ENCODE results near the gene RABL3. TPM values are rescaled to one million over a fixed set of nuclear protein-coding genes. Genes with fewer than 3 reads are reported as not detected.

Gene RABL3
- total RNA-seq, 1 experiment from 2014 or later, result 13.9 TPM

DNA sequence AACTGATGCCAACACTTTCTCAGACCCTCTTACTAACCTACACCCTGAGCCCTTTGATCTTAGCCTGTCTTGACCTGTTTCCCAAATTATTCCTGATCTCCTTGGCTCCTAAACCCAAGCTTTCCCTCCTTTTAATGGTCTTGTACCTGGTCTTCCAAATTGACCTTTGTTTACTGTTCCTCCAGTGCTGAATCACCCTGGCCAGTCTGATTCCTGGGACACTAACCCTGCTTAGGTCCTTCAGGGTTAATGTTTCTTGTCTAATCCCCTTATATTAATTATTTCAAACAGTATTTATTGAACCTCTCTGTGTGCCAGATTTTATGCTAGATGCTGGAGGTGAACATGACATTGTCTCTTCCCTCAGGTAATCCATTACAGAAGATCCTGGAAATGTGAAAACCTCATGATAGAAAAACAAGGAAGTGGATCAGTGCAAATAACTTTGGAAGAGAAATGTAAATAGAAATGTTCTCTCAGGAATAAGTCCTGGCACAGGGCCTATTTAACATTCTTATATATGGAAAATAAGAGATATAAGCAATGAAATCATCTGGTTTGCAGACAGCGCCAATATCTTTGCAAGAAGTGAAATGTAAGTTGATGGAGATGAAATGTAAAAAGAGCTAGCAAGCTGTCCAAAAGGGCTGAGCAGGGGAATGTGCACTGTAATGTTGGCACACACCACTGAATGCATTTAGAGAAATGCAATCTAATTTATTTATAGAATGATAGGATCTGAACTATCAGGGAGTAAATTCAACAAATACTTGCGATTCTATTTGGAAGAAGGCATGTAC is 81.0 kb downstream of the RABL3 start:
- Mint-ChIP-seq H3K4me3 (ENCODE audit: unreplicated experiment) (no peak overlapping the region), H3K36me3 (ENCODE audit: insufficient read depth, unreplicated experiment) (peaks cover 16% of the 10 kb centered on the region), H3K4me1 (ENCODE audit: low read depth, unreplicated experiment) (no peaks in the 10 kb centered on the region), H3K27ac (ENCODE audit: unreplicated experiment) (no peak overlapping the region), H3K9me3 (ENCODE audit: unreplicated experiment) (no peaks in the 10 kb centered on the region), H3K27me3 (ENCODE audit: insufficient read depth, unreplicated experiment) (no peaks in the 10 kb centered on the region)
- no peaks in the 10 kb centered on the region for H3K27me3 ChIP-seq (replicated peaks; ENCODE audit: control insufficient read depth, insufficient read depth, low read length)
- TF ChIP-seq, protein P1, sequence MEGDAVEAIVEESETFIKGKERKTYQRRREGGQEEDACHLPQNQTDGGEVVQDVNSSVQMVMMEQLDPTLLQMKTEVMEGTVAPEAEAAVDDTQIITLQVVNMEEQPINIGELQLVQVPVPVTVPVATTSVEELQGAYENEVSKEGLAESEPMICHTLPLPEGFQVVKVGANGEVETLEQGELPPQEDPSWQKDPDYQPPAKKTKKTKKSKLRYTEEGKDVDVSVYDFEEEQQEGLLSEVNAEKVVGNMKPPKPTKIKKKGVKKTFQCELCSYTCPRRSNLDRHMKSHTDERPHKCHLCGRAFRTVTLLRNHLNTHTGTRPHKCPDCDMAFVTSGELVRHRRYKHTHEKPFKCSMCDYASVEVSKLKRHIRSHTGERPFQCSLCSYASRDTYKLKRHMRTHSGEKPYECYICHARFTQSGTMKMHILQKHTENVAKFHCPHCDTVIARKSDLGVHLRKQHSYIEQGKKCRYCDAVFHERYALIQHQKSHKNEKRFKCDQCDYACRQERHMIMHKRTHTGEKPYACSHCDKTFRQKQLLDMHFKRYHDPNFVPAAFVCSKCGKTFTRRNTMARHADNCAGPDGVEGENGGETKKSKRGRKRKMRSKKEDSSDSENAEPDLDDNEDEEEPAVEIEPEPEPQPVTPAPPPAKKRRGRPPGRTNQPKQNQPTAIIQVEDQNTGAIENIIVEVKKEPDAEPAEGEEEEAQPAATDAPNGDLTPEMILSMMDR (IDR thresholded peaks at IDR 0.05; ENCODE audit: insufficient read depth in 1 of 2, low read depth in 1 of 2, low read length in 1 of 2, severe bottlenecking in 1 of 2, unreplicated experiment in 1 of 2), result no peak
- POLR2A ChIA-PET, result no interaction called here
- no peaks in the 10 kb centered on the region; the same call in none of the 2 replicates for H3K36me3 ChIP-seq (ENCODE audit: control insufficient read depth, insufficient read depth, low read length)
- no TSS peak for BruUV-seq (replicated peaks)
- no peak overlapping the region for H3K4me3 ChIP-seq (ENCODE audit: low read depth, low read length)
- H3K4me1 ChIP-seq, result no peaks in the 10 kb centered on the region
- CTCF ChIA-PET, result no interaction called here
- intact Hi-C loops (cut with micrococcal nuclease; ENCODE audit: unreplicated experiment), result no loop called here
- DNase-seq, result no peak
- H3K9me3 ChIP-seq, result no peaks in the 10 kb centered on the region

DNA sequence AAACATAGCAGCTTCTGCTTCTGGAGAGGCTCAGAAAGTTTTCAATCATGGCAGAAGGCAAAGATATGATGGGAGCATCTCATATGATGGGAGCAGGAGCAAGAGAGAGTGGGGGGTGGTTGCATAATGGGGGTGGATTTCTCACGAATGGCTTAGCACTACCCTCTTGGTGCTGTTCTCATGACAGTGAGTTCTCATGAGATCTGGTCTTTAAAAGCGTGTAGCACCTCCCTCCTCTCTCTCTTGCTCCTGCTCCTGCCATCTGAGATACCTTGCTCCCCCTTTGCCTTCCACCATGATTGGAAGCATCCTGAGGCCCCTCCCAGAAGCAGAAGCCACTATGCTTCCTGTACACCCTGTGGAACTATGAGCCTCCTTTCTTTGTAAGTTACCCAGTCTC is 82.5 kb downstream of the RABL3 start:
- Histone ChIP-seq H3K27me3 (replicated peaks; ENCODE audit: control insufficient read depth, insufficient read depth, low read length) (no peaks in the 10 kb centered on the region), H3K4me3 (ENCODE audit: low read depth, low read length) (no peak overlapping the region), H3K9me3 (no peaks in the 10 kb centered on the region), H3K36me3 (ENCODE audit: control insufficient read depth, insufficient read depth, low read length) (no peaks in the 10 kb centered on the region; the same call in 1 of the 2 replicates), H3K4me1 (no peaks in the 10 kb centered on the region)
- TF ChIP-seq, protein P1 (IDR thresholded peaks at IDR 0.05; ENCODE audit: insufficient read depth in 1 of 2, low read depth in 1 of 2, low read length in 1 of 2, severe bottlenecking in 1 of 2, unreplicated experiment in 1 of 2), result no peak
- intact Hi-C loops (cut with micrococcal nuclease; ENCODE audit: unreplicated experiment), result no loop called here
- Mint-ChIP-seq H3K9me3 (ENCODE audit: unreplicated experiment) (no peaks in the 10 kb centered on the region), H3K36me3 (ENCODE audit: insufficient read depth, unreplicated experiment) (peaks cover 16% of the 10 kb centered on the region), H3K4me1 (ENCODE audit: low read depth, unreplicated experiment) (no peaks in the 10 kb centered on the region), H3K27ac (ENCODE audit: unreplicated experiment) (no peak overlapping the region), H3K27me3 (ENCODE audit: insufficient read depth, unreplicated experiment) (no peaks in the 10 kb centered on the region), H3K4me3 (ENCODE audit: unreplicated experiment) (no peak overlapping the region)
- no TSS peak for BruUV-seq (replicated peaks)
- no peak for DNase-seq
- ChIA-PET CTCF (no interaction called here), POLR2A (no interaction called here)

DNA sequence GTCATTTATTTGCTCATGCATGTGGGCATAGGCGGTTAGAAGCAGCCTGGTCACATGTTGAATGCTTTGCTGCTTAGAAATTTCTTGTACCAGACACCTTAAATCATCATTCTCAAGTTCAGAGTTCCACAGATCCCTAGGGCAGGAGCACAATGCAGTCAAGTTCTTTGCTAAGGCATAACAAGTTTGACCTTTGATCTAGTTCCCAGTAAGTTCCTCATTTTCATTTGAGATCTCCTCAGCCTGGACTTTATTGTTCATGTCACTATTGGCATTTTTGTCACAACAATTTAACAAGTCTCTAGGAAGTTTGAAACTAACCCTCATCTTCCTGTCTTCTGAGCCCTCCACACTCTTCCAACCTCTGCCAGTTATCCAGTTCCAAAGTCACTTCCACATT is 83.0 kb downstream of the RABL3 start:
- H3K4me1 ChIP-seq, result no peaks in the 10 kb centered on the region
- no peaks in the 10 kb centered on the region for H3K27me3 ChIP-seq (replicated peaks; ENCODE audit: control insufficient read depth, insufficient read depth, low read length)
- H3K36me3 Mint-ChIP-seq (ENCODE audit: insufficient read depth, unreplicated experiment), result peaks cover 19% of the 10 kb centered on the region
- TF ChIP-seq, protein P1 (IDR thresholded peaks at IDR 0.05; ENCODE audit: insufficient read depth in 1 of 2, low read depth in 1 of 2, low read length in 1 of 2, severe bottlenecking in 1 of 2, unreplicated experiment in 1 of 2), result no peak
- CTCF ChIA-PET, result no interaction called here
- H3K27me3 Mint-ChIP-seq (ENCODE audit: insufficient read depth, unreplicated experiment), result no peaks in the 10 kb centered on the region
- no peak overlapping the region for H3K4me3 ChIP-seq (ENCODE audit: low read depth, low read length)
- POLR2A ChIA-PET, result no interaction called here
- H3K36me3 ChIP-seq (ENCODE audit: control insufficient read depth, insufficient read depth, low read length), result no peaks in the 10 kb centered on the region; the same call in 1 of the 2 replicates
- no peak overlapping the region for H3K27ac Mint-ChIP-seq (ENCODE audit: unreplicated experiment)
- no peaks in the 10 kb centered on the region for H3K9me3 ChIP-seq
- no peak for DNase-seq
- no peaks in the 10 kb centered on the region for H3K4me1 Mint-ChIP-seq (ENCODE audit: low read depth, unreplicated experiment)
- no peak overlapping the region for H3K4me3 Mint-ChIP-seq (ENCODE audit: unreplicated experiment)
- H3K9me3 Mint-ChIP-seq (ENCODE audit: unreplicated experiment), result no peaks in the 10 kb centered on the region
- no TSS peak for BruUV-seq (replicated peaks)
- intact Hi-C loops (cut with micrococcal nuclease; ENCODE audit: unreplicated experiment), result no loop called here
